WTC11 (cell line): ENCODE measurements around the gene ZBTB16. TPM values are rescaled to one million over a fixed set of nuclear protein-coding genes. Genes with fewer than 3 reads are reported as not detected.

Experiments used
- ATAC-seq: fragments of 200-7000 bp; cut with Tn5 transposase; 2 replicates; pipeline ENCODE4 v1.10.0; 2021; ENCODE audit warnings: mild to moderate bottlenecking, moderate library complexity
- CTCF ChIA-PET: fragments of 300-600 bp; sonication (Branson Sonifier 250); formaldehyde crosslinking; loops from one replicate; lab custom pipeline; 2021; ENCODE audit warnings: antibody characterized with exemption; lab: Charles Lee
- POLR2A ChIA-PET: fragments of 350-600 bp; sonication (Branson Sonifier 250); formaldehyde crosslinking; loops from one replicate; lab custom pipeline; 2021; ENCODE audit warnings: antibody characterized with exemption; lab: Charles Lee
- DNase-seq: peaks from one replicate; pipeline ENCODE4 v3.0.0; 2021; ENCODE audit warnings: low spot score
- H3K27ac Mint-ChIP-seq: 2 replicates; pipeline ENCODE4 v1.8.0; 2021; ENCODE audit warnings: mixed read lengths
- H3K27me3 Mint-ChIP-seq: 2 replicates; pipeline ENCODE4 v1.8.0; 2021; ENCODE audit warnings: low read depth, mild to moderate bottlenecking, moderate library complexity, mixed read lengths
- H3K36me3 Mint-ChIP-seq: 2 replicates; pipeline ENCODE4 v1.8.0; 2021; ENCODE audit warnings: mixed read lengths
- H3K4me1 Mint-ChIP-seq: 2 replicates; pipeline ENCODE4 v1.8.0; 2022; ENCODE audit warnings: mixed read lengths
- H3K4me3 Mint-ChIP-seq: 2 replicates; pipeline ENCODE4 v1.8.0; 2021; ENCODE audit warnings: mild to moderate bottlenecking, moderate library complexity, mixed read lengths
- H3K9me3 Mint-ChIP-seq: 2 replicates; pipeline ENCODE4 v1.8.0; 2021; ENCODE audit warnings: mixed read lengths
- CREB1 ChIP-seq: sonication (generic); formaldehyde crosslinking; IDR thresholded peaks from 2 replicates; pipeline ENCODE4 v1.8.0; 2023; ENCODE audit warnings: mild to moderate bottlenecking, missing genetic modification reagents
- CREM ChIP-seq: sonication (generic); formaldehyde crosslinking; IDR thresholded peaks from 2 replicates; pipeline ENCODE4 v1.8.1; 2022; ENCODE audit warnings: mild to moderate bottlenecking, missing genetic modification reagents, moderate library complexity
- ESRRA ChIP-seq: sonication (generic); formaldehyde crosslinking; IDR thresholded peaks from 2 replicates; pipeline ENCODE4 v1.8.1; 2022; ENCODE audit warnings: mild to moderate bottlenecking, missing genetic modification reagents, borderline replicate concordance
- FOXK1 ChIP-seq: sonication (generic); formaldehyde crosslinking; IDR thresholded peaks from 2 replicates; pipeline ENCODE4 v1.8.0; 2022; ENCODE audit warnings: mild to moderate bottlenecking, moderate library complexity, missing genetic modification reagents
- GRHL2 ChIP-seq: fragments of 250-450 bp; sonication (Bioruptor Pico); IDR thresholded peaks from 2 replicates; pipeline ENCODE4 v1.8.0; 2022; ENCODE audit warnings: mild to moderate bottlenecking, moderate library complexity; ENCODE audit not compliant: insufficient replicate concordance, severe bottlenecking
- HMGXB4 ChIP-seq: sonication (generic); formaldehyde crosslinking; IDR thresholded peaks from 2 replicates; pipeline ENCODE4 v1.8.1; 2023; ENCODE audit warnings: mild to moderate bottlenecking, moderate library complexity, missing genetic modification reagents
- IRF2 ChIP-seq: sonication (generic); formaldehyde crosslinking; IDR thresholded peaks from 2 replicates; pipeline ENCODE4 v1.8.0; 2022; ENCODE audit warnings: low read depth, missing genetic modification reagents, borderline replicate concordance
- JAZF1 ChIP-seq: fragments of 250-450 bp; sonication (Bioruptor Pico); IDR thresholded peaks from 2 replicates; pipeline ENCODE4 v1.9.0; 2021; ENCODE audit warnings: moderate library complexity, mild to moderate bottlenecking, inconsistent platforms
- KAT7 ChIP-seq: sonication (generic); formaldehyde crosslinking; IDR thresholded peaks from 2 replicates; pipeline ENCODE4 v1.8.1; 2023; ENCODE audit warnings: missing genetic modification reagents, mild to moderate bottlenecking, borderline replicate concordance
- MYBL2 ChIP-seq: sonication (generic); formaldehyde crosslinking; IDR thresholded peaks from 2 replicates; pipeline ENCODE4 v1.8.1; 2023; ENCODE audit warnings: mild to moderate bottlenecking, moderate library complexity, missing genetic modification reagents
- TEAD1 ChIP-seq: sonication (generic); formaldehyde crosslinking; IDR thresholded peaks from 2 replicates; pipeline ENCODE4 v1.8.0; 2022; ENCODE audit warnings: mild to moderate bottlenecking, missing genetic modification reagents
- TP53 ChIP-seq: sonication (generic); formaldehyde crosslinking; IDR thresholded peaks from 2 replicates; pipeline ENCODE4 v1.8.1; 2023; ENCODE audit warnings: mild to moderate bottlenecking, missing genetic modification reagents
- ZNF138 ChIP-seq: sonication (generic); formaldehyde crosslinking; conservative IDR thresholded peaks from 2 replicates; pipeline ENCODE4 v1.8.1; 2022; ENCODE audit warnings: mild to moderate bottlenecking, moderate library complexity, missing genetic modification reagents
- ZNF219 ChIP-seq: sonication (generic); formaldehyde crosslinking; IDR thresholded peaks from 2 replicates; pipeline ENCODE4 v1.8.0; 2023; ENCODE audit warnings: missing genetic modification reagents, mild to moderate bottlenecking, borderline replicate concordance
- ZNF281 ChIP-seq: sonication (generic); formaldehyde crosslinking; IDR thresholded peaks from 2 replicates; pipeline ENCODE4 v1.8.0; 2023; ENCODE audit warnings: mild to moderate bottlenecking, missing genetic modification reagents
- ZNF396 ChIP-seq: fragments of 250-450 bp; sonication (Bioruptor Pico); IDR thresholded peaks from 2 replicates; pipeline ENCODE4 v1.8.0; 2021; ENCODE audit warnings: mild to moderate bottlenecking, moderate library complexity, borderline replicate concordance
- ZNF671 ChIP-seq: fragments of 250-450 bp; sonication (Bioruptor Pico); IDR thresholded peaks from 2 replicates; pipeline ENCODE4 v1.8.0; 2021; ENCODE audit warnings: mild to moderate bottlenecking
- total RNA-seq: library from RNA; stranded (reverse); gene quantifications from 3 replicates; pipeline ENCODE4 v1.2.3, GENCODE V29; 2021
- TF ChIP-seq, protein P1 (sequence below): sonication (generic); formaldehyde crosslinking; IDR thresholded peaks from 2 replicates; pipeline ENCODE4 v1.8.0; 2022; ENCODE audit warnings: missing genetic modification reagents
- TF ChIP-seq, protein P2 (sequence below): fragments of 250-450 bp; sonication (Bioruptor Pico); IDR thresholded peaks from 2 replicates; pipeline ENCODE4 v1.9.0; 2021; ENCODE audit warnings: moderate library complexity, mild to moderate bottlenecking, inconsistent platforms, borderline replicate concordance

ZBTB16 gene
- total RNA-seq, 1 experiment from 2014 or later = 0.57 TPM

DNA sequence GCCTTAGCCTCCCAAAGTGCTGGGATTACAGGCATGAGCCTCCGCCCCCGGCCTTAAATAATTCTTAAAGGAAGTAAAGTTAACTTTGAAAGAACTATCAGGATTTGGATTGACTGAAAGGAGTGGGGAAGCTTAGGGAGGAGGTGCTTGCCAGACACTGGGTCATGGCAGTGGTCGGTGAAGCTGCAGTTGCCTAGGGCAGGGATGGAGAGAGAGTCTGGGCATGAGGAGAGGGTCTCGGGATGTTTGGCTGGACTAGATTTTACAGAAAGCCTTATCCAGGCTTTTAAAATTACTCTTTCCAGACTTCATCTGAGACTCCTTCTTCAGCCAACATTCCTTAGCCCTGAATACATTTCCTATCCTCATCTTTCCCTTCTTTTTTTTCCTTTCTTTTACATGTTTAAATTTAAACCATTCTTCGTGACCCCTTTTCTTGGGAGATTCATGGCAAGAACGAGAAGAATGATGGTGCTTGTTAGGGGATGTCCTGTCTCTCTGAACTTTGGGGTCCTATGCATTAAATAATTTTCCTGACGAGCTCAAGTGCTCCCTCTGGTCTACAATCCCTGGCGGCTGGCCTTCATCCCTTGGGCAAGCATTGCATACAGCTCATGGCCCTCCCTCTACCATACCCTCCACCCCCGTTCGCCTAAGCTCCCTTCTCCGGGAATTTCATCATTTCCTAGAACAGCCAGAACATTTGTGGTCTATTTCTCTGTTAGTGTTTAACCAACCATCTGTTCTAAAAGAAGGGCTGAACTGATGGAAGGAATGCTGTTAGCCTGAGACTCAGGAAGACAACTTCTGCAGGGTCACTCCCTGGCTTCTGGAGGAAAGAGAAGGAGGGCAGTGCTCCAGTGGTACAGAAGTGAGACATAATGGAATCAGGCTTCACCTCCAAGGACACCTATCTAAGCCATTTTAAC lies 236.4 kb downstream of the ZBTB16 start, which contains the start of gene NNMT:
NNMT (plus strand) TSS at position 724 of the 929 bp plus-strand sequence; CDS start at position 882, 158 bp downstream.
- H3K36me3 Mint-ChIP-seq = peaks cover 8% of the 10 kb centered on the region; the same call in 1 of the 2 replicates
- ATAC-seq = no peak
- TF ChIP-seq ZNF671 (CRISPR knock-in tag) (no peak), HMGXB4 (CRISPR knock-in tag) (no peak), IRF2 (CRISPR knock-in tag) (no peak), ZNF138 (CRISPR knock-in tag) (no peak), ESRRA (CRISPR knock-in tag) (no peak), CREM (CRISPR knock-in tag) (no peak), ZNF281 (CRISPR knock-in tag) (no peak), TP53 (CRISPR knock-in tag) (no peak), MYBL2 (CRISPR knock-in tag) (no peak), KAT7 (CRISPR knock-in tag) (no peak), GRHL2 (no peak), JAZF1 (CRISPR knock-in tag) (no peak), ZNF396 (CRISPR knock-in tag) (no peak), FOXK1 (CRISPR knock-in tag) (no peak), CREB1 (CRISPR knock-in tag) (no peak), ZNF219 (no peak), TEAD1 (no peak)
- TF ChIP-seq, protein P1, sequence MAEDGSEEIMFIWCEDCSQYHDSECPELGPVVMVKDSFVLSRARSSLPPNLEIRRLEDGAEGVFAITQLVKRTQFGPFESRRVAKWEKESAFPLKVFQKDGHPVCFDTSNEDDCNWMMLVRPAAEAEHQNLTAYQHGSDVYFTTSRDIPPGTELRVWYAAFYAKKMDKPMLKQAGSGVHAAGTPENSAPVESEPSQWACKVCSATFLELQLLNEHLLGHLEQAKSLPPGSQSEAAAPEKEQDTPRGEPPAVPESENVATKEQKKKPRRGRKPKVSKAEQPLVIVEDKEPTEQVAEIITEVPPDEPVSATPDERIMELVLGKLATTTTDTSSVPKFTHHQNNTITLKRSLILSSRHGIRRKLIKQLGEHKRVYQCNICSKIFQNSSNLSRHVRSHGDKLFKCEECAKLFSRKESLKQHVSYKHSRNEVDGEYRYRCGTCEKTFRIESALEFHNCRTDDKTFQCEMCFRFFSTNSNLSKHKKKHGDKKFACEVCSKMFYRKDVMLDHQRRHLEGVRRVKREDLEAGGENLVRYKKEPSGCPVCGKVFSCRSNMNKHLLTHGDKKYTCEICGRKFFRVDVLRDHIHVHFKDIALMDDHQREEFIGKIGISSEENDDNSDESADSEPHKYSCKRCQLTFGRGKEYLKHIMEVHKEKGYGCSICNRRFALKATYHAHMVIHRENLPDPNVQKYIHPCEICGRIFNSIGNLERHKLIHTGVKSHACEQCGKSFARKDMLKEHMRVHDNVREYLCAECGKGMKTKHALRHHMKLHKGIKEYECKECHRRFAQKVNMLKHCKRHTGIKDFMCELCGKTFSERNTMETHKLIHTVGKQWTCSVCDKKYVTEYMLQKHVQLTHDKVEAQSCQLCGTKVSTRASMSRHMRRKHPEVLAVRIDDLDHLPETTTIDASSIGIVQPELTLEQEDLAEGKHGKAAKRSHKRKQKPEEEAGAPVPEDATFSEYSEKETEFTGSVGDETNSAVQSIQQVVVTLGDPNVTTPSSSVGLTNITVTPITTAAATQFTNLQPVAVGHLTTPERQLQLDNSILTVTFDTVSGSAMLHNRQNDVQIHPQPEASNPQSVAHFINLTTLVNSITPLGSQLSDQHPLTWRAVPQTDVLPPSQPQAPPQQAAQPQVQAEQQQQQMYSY (CRISPR knock-in tag) = no peak
- TF ChIP-seq, protein P2, sequence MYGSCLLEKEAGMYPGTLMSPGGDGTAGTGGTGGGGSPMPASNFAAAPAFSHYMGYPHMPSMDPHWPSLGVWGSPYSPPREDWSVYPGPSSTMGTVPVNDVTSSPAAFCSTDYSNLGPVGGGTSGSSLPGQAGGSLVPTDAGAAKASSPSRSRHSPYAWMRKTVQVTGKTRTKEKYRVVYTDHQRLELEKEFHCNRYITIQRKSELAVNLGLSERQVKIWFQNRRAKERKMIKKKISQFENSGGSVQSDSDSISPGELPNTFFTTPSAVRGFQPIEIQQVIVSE (CRISPR knock-in tag) = no peak
- TF ChIP-seq, all 79 proteins: peak for 0
- DNase-seq = no peak
- Mint-ChIP-seq H3K4me3 (no peak within 1 kb of the TSS), H3K4me1 (no peaks in the 10 kb centered on the region), H3K27me3 (no peaks in the 10 kb centered on the region), H3K9me3 (peaks cover 26% of the 10 kb centered on the region), H3K27ac (no peak within 1 kb of the TSS)
- ChIA-PET POLR2A (no interaction called here), CTCF (no interaction called here)
